ENCODE measurements around the gene H3-3A. TPM values are rescaled to one million over a fixed set of nuclear protein-coding genes. Genes with fewer than 3 reads are reported as not detected.
A peak's percentile ranks its signal among the peaks of the same experiment; 100 is the strongest.

Gene H3-3A
- total RNA-seq, 1 experiment from 2014 or later, result 1,129 TPM

- H3K56ac ChIP-seq (ENCODE audit: insufficient read length, low read depth, low read length), result no peak overlapping the region
- H4K20me1 ChIP-seq (ENCODE audit: control insufficient read depth, insufficient read depth, insufficient read length), result no peaks in the 10 kb centered on the region
- peaks cover 40 to 41% of the 10 kb centered on the region in 2 experiments for H3K4me1 Mint-ChIP-seq
- H2BK120ac ChIP-seq (ENCODE audit: low read depth, low read length, poor library complexity, severe bottlenecking), result no peak overlapping the region
- no peak overlapping the region for H4K8ac ChIP-seq (replicated peaks; ENCODE audit: insufficient read length, low read depth, low read length)
- no peak overlapping the region for H4K5ac ChIP-seq (ENCODE audit: insufficient read length, low read depth, low read length)
- H3K27me3 Mint-ChIP-seq (ENCODE audit: low read depth), result peaks cover 8% of the 10 kb centered on the region
- H3K79me1 ChIP-seq (ENCODE audit: insufficient read depth, low read depth, low read length, poor library complexity, severe bottlenecking), result no peaks in the 10 kb centered on the region
- H2BK5ac ChIP-seq (ENCODE audit: insufficient read length, low read length), result no peak overlapping the region
- no peak overlapping the region for H2BK15ac ChIP-seq (ENCODE audit: low read depth, low read length)
- peak overlapping the region; percentile 16 to 59; a peak in 3 of 5 replicates for H3K4me3 Mint-ChIP-seq
- H3K23ac ChIP-seq (ENCODE audit: insufficient read length, low read depth, low read length), result no peak overlapping the region
- DNase-seq, result no peak
- H3K9me3 Mint-ChIP-seq, result peaks cover 4 to 6% of the 10 kb centered on the region in 2 experiments; a peak in 4 of 5 replicates
- H2BK12ac ChIP-seq (ENCODE audit: insufficient read length, low read depth, low read length), result no peak overlapping the region
- H3K27me3 ChIP-seq (ENCODE audit: insufficient read depth, low read length), result no peaks in the 10 kb centered on the region; the same call in 1 of the 2 replicates
- no peaks in the 10 kb centered on the region for H3K9me3 ChIP-seq (ENCODE audit: control insufficient read depth, low read depth, low read length)
- peaks cover 0 to 2% (median 0%) of the 10 kb centered on the region in 3 experiments; a peak in 3 of 7 replicates for H3K36me3 Mint-ChIP-seq (ENCODE audit: insufficient read depth in 1 of 3, low read depth in 3 of 3)
- H2AFZ ChIP-seq (ENCODE audit: low read length), result no peak overlapping the region
- no peak overlapping the region for H3K27ac ChIP-seq (ENCODE audit: insufficient read length, low read depth, low read length)
- H3T11ph ChIP-seq (ENCODE audit: low read length), result no peak overlapping the region
- no peak overlapping the region for H3K4me2 ChIP-seq (ENCODE audit: insufficient read depth, insufficient read length, low read length)
- H3K9ac ChIP-seq (ENCODE audit: extremely low read depth, insufficient read length, low read length), result no peak overlapping the region
- peaks cover 19% of the 10 kb centered on the region for H3K23me2 ChIP-seq (ENCODE audit: insufficient read length, low read depth, low read length, poor library complexity, severe bottlenecking)
- no peak overlapping the region for H3K18ac ChIP-seq (ENCODE audit: insufficient read length, low read depth, low read length)
- H3K27ac Mint-ChIP-seq, result peak overlapping the region in 2 of 3 experiments; percentile 89 to 93; a peak in 4 of 7 replicates
- H2AK5ac ChIP-seq (ENCODE audit: insufficient read length, low read length), result no peak overlapping the region
- H3K14ac ChIP-seq (ENCODE audit: insufficient read depth, low read length), result no peak overlapping the region
- H3K4me1 ChIP-seq (ENCODE audit: insufficient read depth, low read length), result peaks cover 12% of the 10 kb centered on the region
- no peak overlapping the region for H3K4ac ChIP-seq (ENCODE audit: low read depth, low read length)
- TF ChIP-seq, protein P1, sequence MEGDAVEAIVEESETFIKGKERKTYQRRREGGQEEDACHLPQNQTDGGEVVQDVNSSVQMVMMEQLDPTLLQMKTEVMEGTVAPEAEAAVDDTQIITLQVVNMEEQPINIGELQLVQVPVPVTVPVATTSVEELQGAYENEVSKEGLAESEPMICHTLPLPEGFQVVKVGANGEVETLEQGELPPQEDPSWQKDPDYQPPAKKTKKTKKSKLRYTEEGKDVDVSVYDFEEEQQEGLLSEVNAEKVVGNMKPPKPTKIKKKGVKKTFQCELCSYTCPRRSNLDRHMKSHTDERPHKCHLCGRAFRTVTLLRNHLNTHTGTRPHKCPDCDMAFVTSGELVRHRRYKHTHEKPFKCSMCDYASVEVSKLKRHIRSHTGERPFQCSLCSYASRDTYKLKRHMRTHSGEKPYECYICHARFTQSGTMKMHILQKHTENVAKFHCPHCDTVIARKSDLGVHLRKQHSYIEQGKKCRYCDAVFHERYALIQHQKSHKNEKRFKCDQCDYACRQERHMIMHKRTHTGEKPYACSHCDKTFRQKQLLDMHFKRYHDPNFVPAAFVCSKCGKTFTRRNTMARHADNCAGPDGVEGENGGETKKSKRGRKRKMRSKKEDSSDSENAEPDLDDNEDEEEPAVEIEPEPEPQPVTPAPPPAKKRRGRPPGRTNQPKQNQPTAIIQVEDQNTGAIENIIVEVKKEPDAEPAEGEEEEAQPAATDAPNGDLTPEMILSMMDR (conservative IDR thresholded peaks at IDR 0.05), result no peak
- WGBS (ENCODE audit: extremely low coverage, insufficient read length, low lambda C conversion rate), result no CpG with 5 or more reads among the region's 3 CpGs
- no peaks in the 10 kb centered on the region for H3K79me2 ChIP-seq (ENCODE audit: insufficient read depth, low read length)
- no peak overlapping the region for H2BK20ac ChIP-seq (ENCODE audit: low read depth, low read length, poor library complexity, severe bottlenecking)
- H4K91ac ChIP-seq (ENCODE audit: insufficient read length, low read depth, low read length), result no peak overlapping the region
Measured at GRCh38 chr1:226112626-226113025, 50.1 kb downstream of the H3-3A start.
